HG02610 (cell line): ENCODE measurements around the gene NHSL2.
"Not testable (repeated sequence)": the region's sequence is repeated elsewhere in the genome, so short reads cannot be mapped to it uniquely, and the experiment has no call there.

Experiments
- ATAC-seq: cut with Tn5 transposase; IDR thresholded peaks from one replicate; pipeline ENCODE4 v1.9.1; 2021; ENCODE audit warnings: mild to moderate bottlenecking, moderate library complexity; ENCODE audit not compliant: unreplicated experiment

NHSL2 gene

DNA sequence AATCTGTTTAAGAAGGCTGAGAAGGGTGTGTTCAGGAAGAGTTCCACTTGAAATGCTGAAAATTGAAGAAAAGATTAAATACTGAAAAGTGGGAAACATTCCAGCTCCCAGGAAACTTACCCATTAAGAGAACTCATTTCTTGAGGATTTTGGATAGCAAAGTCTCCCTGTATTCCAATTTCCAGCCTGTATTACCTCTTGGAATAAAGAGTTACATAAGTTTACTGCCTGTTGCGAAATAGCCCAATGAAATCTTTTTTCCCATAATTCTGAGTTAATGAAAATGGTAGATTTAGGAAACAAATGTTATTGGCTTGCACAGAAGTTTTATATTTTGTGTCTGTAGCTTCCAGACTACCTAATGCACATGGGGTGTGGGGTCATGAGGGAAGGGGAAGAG, 12.0 kb downstream of the NHSL2 start:
- ATAC-seq, result no peak

DNA sequence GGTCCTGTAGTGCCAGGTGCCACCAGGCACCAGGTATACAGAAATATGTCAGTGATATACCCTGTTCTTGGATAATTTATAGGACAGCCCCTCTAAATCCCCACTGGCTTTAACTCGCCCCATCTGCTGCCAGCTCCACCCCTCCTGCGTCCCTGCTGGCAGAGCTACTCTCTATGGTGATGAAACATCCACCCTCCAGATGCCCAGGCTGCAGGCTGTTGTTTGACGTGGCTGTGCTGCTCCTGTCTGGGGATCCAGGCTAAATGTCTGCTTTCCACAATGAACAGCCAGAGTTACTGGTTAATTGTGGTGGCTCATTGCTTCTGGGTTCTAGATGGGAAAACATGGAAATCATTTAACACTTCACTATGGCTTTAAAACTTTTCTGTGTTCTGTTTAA, 12.9 kb downstream of the NHSL2 start:
- no peak for ATAC-seq

- no peak for ATAC-seq
These were observed 16.4 kb downstream of the NHSL2 start for GRCh38 chrX:71927040-71927439.

DNA sequence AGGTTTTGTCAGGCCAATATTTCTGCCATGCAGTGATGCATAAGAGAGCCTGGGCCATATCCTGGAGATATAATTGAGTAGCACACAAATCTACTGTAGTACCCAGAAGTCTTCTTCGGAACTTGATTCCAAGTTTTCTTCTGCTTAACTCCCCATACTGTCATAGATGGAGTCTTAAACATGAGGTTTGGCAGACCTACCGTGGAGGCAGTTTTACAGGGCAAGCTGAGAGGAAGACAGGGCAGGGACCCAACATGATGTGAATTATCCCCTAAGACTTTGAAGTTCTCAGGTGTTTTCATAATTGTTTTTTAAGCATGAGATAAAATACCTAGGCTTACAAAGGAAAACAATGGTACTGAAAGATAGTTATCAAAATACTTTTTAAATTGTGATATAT, 18.2 kb downstream of the NHSL2 start:
- no peak for ATAC-seq

DNA sequence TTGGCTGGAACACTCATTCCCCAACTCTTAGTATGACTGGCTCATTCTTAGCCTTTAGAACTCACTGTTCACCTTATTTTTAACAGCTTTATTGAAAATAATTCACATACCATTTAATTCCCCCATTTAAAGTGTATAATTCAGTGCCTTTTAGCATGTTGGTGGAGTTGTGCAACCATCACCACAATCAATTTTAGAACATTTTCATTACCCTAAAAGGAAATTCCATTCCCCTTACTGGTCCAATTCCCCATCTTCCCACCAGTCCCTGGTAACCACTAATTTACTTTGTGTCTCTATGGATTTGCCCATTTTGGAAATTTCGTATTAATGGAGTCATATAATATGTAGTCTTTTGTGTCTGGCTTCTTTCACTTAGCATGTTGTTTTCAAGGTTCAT, 19.7 kb downstream of the NHSL2 start:
- no peak for ATAC-seq

DNA sequence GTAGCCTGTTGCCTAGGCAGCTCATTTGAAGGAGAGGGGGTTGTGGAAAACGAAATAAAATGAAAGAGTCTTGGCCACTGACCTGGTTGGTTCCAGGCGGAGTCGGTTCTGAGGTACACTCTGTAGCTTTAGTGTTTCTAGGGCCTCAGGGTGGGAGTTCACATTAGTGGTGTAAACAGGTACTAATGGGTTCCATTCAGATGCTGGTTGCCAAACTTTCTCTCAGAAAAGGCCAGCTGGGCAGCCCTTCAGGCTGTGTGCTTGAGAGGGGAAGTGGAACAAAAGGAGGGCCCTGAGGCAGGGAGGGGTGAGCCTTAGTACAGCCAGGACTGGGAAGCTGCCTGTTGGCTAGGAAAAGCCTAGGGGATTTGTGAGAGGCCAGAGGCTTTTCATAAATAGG, 24.8 kb downstream of the NHSL2 start:
- no peak for ATAC-seq

GRCh38 chrX:71936632-71937031, 26.0 kb downstream of the NHSL2 start:
- ATAC-seq, result no peak

GRCh38 chrX:71938371-71938770, 27.7 kb downstream of the NHSL2 start:
- no peak for ATAC-seq

- no peak for ATAC-seq
These were observed 30.5 kb downstream of the NHSL2 start for GRCh38 chrX:71941145-71941544.

- ATAC-seq, result no peak
These were observed 31.1 kb downstream of the NHSL2 start for GRCh38 chrX:71941776-71942175.

DNA sequence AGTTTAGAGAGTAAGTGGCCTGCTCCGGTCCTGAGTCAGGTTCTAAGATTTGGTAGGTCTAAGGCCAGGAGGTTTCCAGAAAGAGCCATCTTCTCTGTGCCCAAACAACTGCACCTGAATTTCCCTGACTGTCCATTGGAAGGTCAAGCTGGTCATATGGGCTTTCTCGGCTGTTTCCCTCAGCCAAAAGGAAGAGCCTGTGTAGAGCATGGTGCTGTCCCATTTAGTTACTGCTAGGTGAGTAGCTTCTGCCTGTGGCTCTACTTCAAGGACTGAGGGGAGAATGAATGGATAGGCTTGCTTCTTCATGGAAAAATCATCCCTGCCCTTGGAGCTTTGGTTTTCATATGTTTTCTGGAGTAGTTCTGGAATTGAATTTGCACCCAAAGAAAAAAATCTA, 33.7 kb downstream of the NHSL2 start:
- no peak for ATAC-seq

DNA sequence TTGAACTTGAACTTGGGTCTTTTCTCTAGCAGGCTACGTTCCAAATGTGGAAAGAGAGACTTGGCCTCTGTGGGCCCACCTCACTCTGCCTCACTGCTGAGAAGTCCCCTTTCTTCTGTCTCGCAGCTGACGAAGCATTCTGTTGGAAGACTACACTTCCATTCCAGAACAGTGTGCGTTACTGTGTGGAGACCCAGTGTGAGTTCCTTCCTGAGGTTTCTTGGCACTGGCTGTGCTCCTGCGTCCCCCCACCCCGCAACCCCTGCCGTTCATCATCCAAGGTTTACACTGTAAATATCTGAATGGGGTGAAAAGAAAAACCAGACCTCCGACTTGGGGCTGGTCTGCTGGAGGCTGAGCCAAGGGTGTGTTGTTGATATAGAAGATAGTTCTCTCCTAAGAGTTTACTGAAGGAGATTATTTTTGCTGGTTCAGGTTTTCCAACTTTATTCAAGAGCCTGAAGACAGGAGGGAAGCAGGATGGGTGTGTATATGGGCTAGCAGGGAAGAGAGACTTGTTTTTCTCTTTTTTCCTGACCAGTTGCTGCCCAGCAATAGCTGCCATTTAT, 34.7 kb downstream of the NHSL2 start:
- no peak for ATAC-seq

- no peak for ATAC-seq
These were observed 38.7 kb downstream of the NHSL2 start for GRCh38 chrX:71949363-71949762.

GRCh38 chrX:71949844-71950445, 39.3 kb downstream of the NHSL2 start:
- ATAC-seq, result no peak

- no peak for ATAC-seq
These were observed 42.7 kb downstream of the NHSL2 start for GRCh38 chrX:71953391-71953790.

GRCh38 chrX:71953946-71954345, 43.3 kb downstream of the NHSL2 start:
- no peak for ATAC-seq

GRCh38 chrX:71954458-71954857, 43.8 kb downstream of the NHSL2 start:
- ATAC-seq, result no peak

GRCh38 chrX:71955530-71956120, 45.0 kb downstream of the NHSL2 start:
- no peak for ATAC-seq

GRCh38 chrX:71958281-71958675, 47.6 kb downstream of the NHSL2 start:
- no peak for ATAC-seq

- ATAC-seq, result not testable (repeated sequence)
These were observed 53.5 kb downstream of the NHSL2 start for GRCh38 chrX:71964184-71964583.

DNA sequence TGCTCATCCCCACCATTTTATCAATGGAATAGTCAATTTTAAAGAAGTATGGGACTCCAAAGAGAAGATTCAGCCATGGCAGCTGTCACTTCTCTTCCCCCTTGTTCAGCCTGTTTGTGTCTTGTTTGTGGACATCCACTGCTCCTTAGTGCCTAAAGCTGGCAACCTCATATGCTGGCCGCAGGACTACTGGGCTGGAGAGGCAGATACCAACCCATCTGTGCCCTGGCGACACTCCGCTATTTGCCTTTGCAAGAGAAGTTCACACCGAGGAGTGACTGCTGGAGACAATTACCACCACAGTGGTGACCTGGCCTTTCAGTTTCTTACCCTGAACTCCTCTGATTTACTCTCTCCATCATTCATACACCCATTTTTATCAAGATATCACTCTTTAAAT, 64.3 kb downstream of the NHSL2 start:
- ATAC-seq, result no peak

DNA sequence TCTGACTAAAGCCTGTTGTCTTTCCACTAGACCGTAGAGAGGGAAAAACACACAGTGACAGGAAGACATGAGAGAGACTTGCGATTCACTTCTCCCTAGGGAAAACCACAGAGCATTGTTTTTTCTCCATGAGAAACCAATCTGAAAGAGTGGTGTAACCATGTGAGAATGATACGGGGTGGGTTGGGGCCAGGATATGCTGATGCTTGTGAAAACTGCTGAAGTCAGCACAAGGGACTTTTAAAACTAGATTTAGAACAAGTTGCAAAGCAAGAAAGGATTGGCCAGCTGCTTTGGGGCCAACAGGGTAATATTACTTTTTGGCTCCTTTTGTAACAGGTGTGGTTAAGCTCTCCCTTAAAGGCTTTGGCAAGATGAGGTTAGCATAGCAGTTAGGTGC, 66.1 kb downstream of the NHSL2 start:
- no peak for ATAC-seq

DNA sequence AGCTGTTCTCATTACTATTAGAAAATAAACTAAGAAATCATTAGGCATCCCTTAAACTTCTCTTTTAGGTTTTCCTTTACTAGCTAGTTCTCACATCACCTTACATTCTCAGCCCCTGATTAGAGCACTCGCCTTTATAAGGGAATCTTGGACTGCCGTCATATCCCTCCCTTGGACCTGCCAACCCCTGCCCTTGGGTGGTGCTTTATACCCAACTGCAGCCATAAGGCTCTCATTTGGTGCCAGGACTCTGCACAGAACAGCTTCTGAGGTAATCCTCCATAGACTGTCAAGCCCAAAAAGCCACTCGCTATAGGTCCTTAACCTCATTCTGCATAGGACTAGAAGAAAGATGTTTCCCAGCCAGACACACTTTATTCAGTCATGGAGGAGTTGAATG, 67.5 kb downstream of the NHSL2 start:
- no peak for ATAC-seq
